Type B pancreatic cell (in vitro differentiated cells): ENCODE measurements around the gene PXT1. TPM values are rescaled to one million over a fixed set of nuclear protein-coding genes. Genes with fewer than 3 reads are reported as not detected.

Experiments
- DNase-seq: peaks from one replicate; pipeline ENCODE4 v3.0.0; 2021; ENCODE audit warnings: mixed read lengths; ENCODE audit not compliant: unreplicated experiment; ENCODE audit errors: extremely low spot score
- H3K27ac Mint-ChIP-seq: 2 replicates; pipeline ENCODE4 v1.8.0; 2021; ENCODE audit warnings: mild to moderate bottlenecking, mixed read lengths
- H3K27me3 Mint-ChIP-seq: 2 replicates; pipeline ENCODE4 v1.8.0; 2021; ENCODE audit warnings: mixed read lengths
- H3K36me3 Mint-ChIP-seq: 2 replicates; pipeline ENCODE4 v1.8.0; 2021; ENCODE audit warnings: mixed read lengths
- H3K4me1 Mint-ChIP-seq: one replicate; pipeline ENCODE4 v1.8.0; 2021; ENCODE audit warnings: mixed read lengths; ENCODE audit not compliant: unreplicated experiment
- H3K4me3 Mint-ChIP-seq: 2 replicates; pipeline ENCODE4 v1.8.0; 2021; ENCODE audit warnings: mild to moderate bottlenecking, mixed read lengths
- H3K9me3 Mint-ChIP-seq: 2 replicates; pipeline ENCODE4 v1.8.0; 2021; ENCODE audit warnings: mixed read lengths
- CTCF ChIP-seq: fragments of 200-600 bp; sonication (generic); conservative IDR thresholded peaks from 2 replicates; pipeline ENCODE4 v1.5.0; 2021; ENCODE audit warnings: antibody characterized with exemption, mild to moderate bottlenecking
- long read RNA-seq: library from polyadenylated mRNA; unstranded; transcript quantifications from one replicate; pipeline ENCODE4 v2.0.0, GENCODE V29; 2020
- total RNA-seq: library from RNA; stranded (reverse); gene quantifications from 2 replicates; pipeline ENCODE4 v1.2.1, GENCODE V29; 2021; ENCODE audit warnings: low replicate concordance

PXT1 gene
- 0.19 TPM in 1 of 2 replicates, not detected in the other for total RNA-seq
- long read RNA-seq, partial matches to known transcripts: 0 of 1 reads
- long read RNA-seq, other reads (novel, unspliced or antisense): 1 of 1 reads

DNA sequence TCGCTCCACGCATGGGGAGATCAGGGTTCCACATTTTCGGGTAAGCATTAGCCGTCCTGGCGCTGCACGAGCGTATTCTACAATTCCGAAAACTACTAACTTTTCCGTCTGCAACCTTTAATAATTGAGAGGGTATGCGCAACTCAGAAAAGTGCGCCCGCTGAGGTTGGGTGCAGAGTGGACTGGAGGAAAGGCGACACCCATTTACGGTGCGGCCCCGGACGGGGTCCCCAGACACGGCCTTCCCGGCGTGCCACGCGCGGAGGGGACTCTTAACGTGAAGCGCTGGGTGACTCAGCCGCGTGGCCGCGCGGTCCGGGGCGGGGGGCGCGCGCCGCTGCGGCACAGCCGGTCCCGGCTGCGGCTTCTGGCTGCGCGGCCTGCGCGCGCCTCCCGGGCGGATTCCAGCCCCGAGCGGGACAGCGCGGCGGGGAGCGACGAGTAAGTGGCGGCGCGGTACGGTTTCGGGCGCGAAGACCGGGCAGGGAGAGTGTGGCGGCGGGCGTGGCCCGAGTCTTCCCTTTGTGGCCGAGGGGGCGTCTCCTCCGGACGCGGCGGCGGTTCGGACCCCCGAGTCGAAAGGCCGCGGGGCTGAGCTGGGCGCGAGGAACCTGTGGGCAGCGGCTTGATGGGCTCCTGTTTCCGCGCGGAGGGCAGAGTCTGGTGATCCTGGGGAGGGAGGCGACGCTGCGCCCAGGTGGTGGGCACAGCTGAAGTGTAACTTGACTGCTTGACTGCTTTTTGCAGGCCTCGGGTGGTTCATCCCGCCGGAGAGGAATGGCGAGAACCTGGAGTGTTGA, at the start of gene PXT1, which contains the start of gene KCTD20:
TSS of gene PXT1 (minus strand) at position 184 of the 800 bp plus-strand sequence. CDS start 16,772 bp downstream, outside the sequence.
TSS of gene KCTD20 (plus strand) at position 330 of the 800 bp plus-strand sequence. CDS start 27,098 bp downstream, outside the sequence.
- Mint-ChIP-seq H3K4me1 (peaks cover 29% of the 10 kb centered on the region), H3K36me3 (peaks cover 8% of the 10 kb centered on the region), H3K9me3 (no peaks in the 10 kb centered on the region), H3K27ac (peak within 1 kb of the TSS; percentile 98), H3K4me3 (peak within 1 kb of the TSS; percentile 97), H3K27me3 (no peaks in the 10 kb centered on the region)
- no peak for TF ChIP-seq CTCF
- peak; percentile 89 for DNase-seq

DNA sequence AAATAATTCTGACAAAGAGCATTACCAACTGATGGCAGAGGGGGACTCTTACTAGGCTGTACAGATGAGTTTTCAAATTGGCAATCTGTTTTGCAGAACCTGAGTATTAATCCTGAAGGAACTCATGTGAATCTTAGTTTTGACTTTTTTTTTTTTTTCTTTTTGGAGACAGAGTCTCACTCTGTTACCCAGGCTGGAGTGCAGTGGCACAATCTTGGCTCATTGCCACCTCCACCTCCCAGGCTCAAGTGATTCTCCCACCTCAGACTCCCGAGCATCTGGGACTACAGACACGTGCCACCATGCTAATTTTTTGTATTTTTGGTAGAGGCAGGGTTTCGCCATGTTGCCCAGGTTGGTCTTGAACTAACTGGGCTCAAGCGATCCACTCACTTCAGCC, 49.4 kb upstream of the PXT1 start:
- no peaks in the 10 kb centered on the region for H3K9me3 Mint-ChIP-seq
- H3K36me3 Mint-ChIP-seq: peaks cover 33% of the 10 kb centered on the region
- peaks cover 5% of the 10 kb centered on the region for H3K4me1 Mint-ChIP-seq
- peak overlapping the region; percentile 71 for H3K27ac Mint-ChIP-seq
- H3K27me3 Mint-ChIP-seq: no peaks in the 10 kb centered on the region
- DNase-seq: no peak
- TF ChIP-seq CTCF: no peak
- no peak overlapping the region for H3K4me3 Mint-ChIP-seq

- Mint-ChIP-seq H3K4me1 (peaks cover 5% of the 10 kb centered on the region), H3K36me3 (peaks cover 31% of the 10 kb centered on the region), H3K27ac (peak overlapping the region; percentile 11), H3K27me3 (no peaks in the 10 kb centered on the region), H3K4me3 (no peak overlapping the region), H3K9me3 (no peaks in the 10 kb centered on the region)
- no peak for DNase-seq
- no peak for TF ChIP-seq CTCF
Observed at GRCh38 chr6:36491378-36491965, 48.8 kb upstream of the PXT1 start.

- peaks cover 33% of the 10 kb centered on the region for H3K36me3 Mint-ChIP-seq
- H3K4me3 Mint-ChIP-seq: no peak overlapping the region
- H3K9me3 Mint-ChIP-seq: no peaks in the 10 kb centered on the region
- DNase-seq: no peak
- no peak for TF ChIP-seq CTCF
- H3K4me1 Mint-ChIP-seq: peaks cover 5% of the 10 kb centered on the region
- H3K27ac Mint-ChIP-seq: no peak overlapping the region
- H3K27me3 Mint-ChIP-seq: no peaks in the 10 kb centered on the region
Observed at GRCh38 chr6:36489426-36489825, 46.8 kb upstream of the PXT1 start.

DNA sequence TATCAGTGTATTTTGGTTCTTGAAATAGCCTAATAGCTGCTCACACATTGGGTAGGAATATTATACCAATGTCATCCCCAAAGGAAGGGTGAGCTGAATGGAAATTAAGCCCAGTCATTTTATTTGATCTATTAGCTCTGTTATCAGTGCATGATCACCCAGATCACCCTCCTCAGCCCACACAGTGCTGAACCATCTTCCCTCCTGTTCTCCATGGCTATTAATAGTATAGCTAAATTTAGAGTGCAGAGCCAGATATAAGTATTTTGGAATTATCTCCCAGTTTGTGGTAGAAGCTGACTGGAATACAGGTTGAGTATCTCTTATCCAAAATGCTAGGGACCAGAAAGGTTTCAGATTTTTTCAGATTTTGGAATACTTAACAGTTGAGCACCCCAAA, 45.6 kb upstream of the PXT1 start:
- Mint-ChIP-seq H3K4me1 (no peaks in the 10 kb centered on the region), H3K27me3 (no peaks in the 10 kb centered on the region), H3K36me3 (peaks cover 31% of the 10 kb centered on the region), H3K27ac (no peak overlapping the region), H3K9me3 (no peaks in the 10 kb centered on the region), H3K4me3 (no peak overlapping the region)
- DNase-seq: no peak
- no peak for TF ChIP-seq CTCF
